ENCODE measurements around the gene RPEL1.

GRCh38 chr10:103284170-103284569 lies 38.5 kb downstream of the RPEL1 start:
- TF ChIP-seq CTCF (conservative IDR thresholded peaks at IDR 0.05; ENCODE audit: low read depth, low read length) (no peak), EZH2 (IDR thresholded peaks at IDR 0.05; ENCODE audit: low read length, unreplicated experiment) (no peak)
